Cortex of kidney (tissue), 1 donor: ENCODE results near the gene NNMT.

ENCODE experiments used
- DNase-seq: peaks from one replicate; lab custom pipeline; 2025; lab: John Stamatoyannopoulos, UW

The NNMT gene

DNA sequence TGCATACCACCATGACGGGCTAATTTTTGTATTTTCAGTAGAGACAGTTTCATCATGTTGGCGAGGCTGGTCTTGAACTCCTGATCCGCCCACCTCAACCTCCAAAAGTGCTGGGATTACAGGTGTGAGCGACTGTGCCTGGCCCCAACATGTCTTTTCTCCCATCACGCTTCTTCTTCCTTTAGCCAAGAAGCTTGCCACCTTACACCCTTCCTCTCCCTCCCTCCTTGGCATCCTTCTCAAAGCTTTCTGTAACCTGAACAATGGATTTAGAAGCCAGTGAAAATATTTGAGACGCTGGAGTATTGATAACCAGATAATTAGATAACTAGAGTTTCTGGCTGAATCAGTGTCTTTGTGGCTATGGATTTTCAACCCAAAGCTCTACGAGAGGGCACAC lies 11.3 kb upstream of the NNMT start:
- DNase-seq, result no peak

DNA sequence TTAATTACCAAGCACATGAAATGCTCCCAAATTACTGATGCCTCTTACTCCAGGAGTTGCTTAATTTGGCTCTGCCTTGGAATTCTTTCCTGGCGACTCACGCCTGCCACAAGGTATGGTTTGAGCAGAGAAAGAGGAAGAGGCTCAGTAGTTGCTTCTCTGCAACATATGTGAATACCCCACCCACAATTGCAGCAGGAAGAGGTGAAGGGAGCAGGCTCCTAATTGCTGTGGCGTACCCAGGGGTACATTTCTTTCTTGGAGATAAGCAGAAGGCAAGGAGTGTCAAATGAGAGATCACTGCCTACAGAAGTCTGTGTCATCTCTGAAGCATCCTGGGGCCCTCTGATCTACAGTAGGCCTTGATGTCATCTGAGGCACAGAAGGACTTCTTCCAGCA lies 10.6 kb upstream of the NNMT start:
- no peak for DNase-seq

DNA sequence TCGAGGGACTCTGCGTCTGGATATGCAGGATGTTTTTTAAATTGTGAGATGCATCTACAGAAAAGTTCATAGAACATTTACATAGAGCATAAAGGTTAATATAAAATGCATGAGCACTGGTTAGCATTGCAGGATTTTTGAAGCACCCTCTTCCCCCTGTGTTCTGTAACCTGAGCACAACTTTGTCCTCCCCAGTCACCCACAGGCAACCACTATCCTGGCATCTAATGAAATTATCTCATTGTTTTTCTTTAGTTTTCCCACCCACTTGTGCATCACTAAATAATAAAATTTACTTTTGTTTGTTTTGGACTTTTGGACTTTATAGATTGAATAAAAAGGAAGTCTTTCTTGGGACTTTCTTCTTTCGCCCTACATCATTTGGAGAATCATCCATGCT lies 10.0 kb upstream of the NNMT start:
- no peak for DNase-seq

DNA sequence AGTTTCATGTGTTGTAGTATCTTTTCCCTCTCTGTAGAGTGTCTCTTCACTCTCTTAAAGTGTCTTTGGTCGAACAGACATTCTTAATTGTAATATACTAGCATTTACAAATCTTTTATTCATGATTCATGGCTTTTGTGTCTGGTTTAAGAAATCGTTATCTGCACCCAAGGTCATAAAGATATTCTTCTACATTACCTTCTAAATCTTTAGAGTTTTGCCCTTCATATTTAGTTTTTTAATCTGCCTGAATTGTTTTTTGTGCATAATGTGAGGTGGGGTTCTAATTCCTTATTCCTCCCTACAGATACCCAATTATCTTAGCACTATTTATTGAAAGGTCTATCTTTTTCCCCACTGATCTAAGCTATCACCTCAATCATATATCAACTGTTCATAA lies 9.0 kb upstream of the NNMT start:
- DNase-seq, result no peak

DNA sequence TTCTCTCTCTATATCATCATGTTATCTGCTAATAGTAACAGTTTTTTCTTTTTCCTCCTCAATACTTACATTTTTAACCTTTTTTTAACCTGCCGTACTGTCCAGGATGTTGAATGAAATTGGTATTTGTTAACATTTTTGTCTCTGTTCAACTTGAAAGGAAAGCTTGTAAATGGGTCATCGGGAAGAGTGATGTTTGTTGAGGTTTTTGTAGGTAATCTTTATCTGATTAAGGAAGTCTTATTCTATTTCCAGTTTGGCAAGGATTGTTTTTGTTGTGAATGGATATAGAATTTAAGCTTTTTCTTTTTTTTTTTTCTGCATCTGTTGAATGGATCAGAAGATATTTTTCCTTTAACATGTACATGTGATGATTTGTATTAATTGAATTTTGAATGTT lies 8.1 kb upstream of the NNMT start:
- no peak for DNase-seq

DNA sequence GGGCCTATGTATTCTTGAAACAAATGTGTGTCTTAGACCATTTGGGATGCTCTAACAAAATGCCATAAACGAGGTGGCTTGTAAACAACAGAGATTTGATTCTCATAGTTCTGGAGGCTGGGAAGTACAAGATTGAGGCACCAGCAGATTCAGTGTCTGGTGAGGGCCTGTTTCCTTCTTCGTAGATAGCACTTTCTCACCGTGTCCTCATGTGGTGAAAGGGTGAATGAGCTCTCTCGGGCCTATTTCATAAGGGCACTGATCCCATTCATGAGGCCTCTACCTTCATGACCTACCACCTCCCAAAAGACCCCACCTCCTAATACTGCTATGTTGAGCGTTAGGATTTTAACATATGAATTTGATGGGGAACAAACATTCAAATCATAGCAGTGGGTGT lies 6.4 kb upstream of the NNMT start:
- no peak for DNase-seq

DNA sequence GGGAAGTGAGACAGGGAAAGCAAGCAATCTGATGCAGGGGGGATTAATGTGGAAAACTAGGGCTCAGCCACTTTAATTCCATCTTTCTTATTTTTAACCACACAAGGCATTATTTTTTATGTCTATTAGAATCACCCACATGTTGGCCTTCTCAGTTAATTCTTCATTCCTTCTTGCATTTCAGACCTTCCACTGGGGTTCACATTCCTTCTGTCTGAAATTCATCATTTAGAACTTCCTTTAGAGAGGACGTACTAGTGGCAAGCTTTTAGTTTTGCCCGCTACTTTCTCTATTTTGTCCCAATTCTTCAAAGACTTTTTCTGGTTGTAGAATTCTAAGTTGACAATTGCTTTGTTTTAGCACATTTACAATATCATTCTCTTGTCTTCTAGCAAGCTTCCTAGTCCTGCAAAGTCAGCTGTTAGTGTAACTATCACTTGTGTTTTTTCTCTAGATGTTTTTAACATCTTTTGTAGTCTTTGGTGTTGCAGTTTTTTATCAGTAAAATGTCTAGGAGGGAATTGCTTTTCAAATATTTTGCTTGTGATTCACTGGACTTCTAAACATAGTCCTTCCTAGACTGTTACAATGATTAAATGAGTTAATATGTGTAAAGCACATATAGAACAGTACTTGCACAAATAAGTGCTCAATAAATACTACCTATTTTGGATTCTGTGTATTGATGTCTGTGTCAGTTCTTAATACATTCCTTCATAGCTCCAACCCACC lies 5.5 kb upstream of the NNMT start:
- no peak for DNase-seq

DNA sequence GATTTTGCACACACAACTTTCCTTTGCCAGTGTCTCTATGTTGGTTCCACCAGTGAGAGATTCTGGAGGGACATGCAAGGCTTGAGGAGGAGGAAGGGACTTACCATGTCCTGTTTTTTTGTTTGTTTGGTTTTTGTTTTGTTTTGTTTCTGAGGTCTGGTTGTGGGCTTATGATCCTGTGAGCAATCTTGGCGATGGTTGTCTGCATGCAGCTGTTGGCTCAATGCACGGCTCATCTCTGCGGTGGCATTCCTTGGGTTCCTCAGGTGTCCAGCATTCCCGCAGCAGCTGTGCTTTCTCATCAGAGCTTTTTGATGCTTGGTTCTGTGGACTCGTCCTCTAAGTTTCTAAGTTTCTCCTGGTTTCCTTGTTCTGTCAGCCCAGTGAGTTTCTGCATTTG lies 4.8 kb upstream of the NNMT start:
- DNase-seq, result no peak

DNA sequence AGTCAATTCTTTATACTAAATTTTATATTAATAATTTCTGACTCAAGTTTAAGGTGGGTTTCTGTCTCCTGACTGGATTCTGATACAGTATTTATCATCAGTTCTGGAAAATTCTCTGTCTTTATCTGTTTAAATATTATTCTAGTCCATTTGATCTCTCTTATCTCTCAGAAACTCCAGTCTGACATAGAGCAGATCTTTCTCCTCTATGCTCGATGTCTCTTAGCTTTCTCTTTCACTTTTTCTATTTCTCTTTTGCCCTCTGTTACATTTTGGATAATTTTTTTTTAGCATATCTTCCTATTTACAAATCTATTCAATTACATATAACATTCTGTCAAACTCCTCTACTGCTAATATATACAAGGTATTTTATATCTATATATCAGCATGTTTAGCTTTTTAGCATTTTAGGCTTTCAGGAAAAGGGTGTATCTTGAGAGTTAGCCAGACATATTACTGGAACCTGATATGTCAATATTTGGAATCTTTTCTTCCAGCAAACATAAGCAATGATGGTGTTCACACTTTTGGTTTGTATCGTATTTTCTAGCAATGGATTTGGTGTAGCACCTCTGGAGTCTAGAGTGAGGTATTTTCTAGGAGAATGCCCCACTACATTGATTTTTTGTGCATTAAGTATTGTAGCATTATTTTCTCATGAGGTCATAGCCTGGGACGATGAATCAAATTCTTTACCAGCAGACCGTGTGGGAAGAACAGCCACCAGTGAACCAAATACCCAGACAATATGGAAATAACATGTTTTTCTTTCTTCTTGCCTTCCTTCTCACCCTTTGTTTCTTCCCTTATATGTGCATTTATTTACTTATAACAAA lies 4.1 kb upstream of the NNMT start:
- DNase-seq, result no peak

DNA sequence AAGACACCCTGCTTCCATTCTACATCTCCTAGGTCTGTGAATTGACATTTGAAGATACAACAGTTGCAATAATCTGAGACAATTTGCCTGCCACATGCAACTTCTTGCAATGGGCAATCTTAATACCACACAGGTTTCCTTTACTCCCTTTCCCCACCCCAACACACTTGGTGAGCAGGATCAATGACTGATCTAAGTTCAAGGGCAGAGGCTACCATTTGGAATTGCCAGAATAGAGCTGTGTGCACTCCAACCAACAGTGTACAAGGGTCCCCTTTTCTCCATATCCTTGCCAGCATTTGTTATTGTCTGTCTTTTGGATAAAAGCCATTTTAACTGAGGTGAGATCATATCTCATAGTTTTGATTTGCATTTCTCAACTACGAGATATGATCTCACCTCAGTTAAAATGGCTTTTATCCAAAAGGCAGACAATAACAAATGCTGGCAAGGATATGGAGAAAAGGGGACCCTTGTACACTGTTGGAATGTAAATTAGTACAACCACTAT lies 2.9 kb upstream of the NNMT start:
- no peak for DNase-seq

DNA sequence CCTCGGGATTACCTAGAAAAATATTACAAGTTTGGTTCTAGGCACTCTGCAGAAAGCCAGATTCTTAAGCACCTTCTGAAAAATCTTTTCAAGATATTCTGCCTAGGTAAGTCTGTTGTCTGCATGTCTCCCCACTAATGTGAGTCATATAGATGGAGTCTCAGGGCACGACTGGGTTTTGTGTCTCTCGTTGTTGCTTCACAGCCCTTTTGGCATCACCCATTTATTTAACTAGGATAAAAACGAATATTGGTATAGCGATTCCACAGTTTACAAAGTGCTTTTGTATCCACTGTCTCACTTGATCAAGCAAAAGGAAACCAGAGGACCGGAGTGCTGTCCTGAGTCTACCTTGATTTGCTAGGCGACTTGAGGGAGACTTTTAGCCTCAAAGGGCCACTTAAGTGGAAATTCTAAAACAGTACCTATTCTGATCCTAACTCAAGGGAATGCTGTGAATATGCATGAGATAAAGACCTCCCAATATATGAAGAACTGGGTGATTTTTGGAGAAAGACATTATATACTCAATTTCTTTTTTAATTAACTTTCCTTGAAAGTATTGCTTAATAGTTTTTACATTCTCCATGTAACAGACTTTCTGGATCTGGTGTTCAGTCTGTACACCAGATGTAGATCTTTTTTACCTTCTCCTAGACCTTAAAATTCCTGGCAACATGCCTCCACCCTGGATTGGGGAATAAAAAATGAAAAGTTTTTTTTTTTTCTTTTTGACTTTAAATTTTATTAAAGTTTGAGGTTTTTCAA lies 590 bp downstream of the NNMT start:
- no peak for DNase-seq

DNA sequence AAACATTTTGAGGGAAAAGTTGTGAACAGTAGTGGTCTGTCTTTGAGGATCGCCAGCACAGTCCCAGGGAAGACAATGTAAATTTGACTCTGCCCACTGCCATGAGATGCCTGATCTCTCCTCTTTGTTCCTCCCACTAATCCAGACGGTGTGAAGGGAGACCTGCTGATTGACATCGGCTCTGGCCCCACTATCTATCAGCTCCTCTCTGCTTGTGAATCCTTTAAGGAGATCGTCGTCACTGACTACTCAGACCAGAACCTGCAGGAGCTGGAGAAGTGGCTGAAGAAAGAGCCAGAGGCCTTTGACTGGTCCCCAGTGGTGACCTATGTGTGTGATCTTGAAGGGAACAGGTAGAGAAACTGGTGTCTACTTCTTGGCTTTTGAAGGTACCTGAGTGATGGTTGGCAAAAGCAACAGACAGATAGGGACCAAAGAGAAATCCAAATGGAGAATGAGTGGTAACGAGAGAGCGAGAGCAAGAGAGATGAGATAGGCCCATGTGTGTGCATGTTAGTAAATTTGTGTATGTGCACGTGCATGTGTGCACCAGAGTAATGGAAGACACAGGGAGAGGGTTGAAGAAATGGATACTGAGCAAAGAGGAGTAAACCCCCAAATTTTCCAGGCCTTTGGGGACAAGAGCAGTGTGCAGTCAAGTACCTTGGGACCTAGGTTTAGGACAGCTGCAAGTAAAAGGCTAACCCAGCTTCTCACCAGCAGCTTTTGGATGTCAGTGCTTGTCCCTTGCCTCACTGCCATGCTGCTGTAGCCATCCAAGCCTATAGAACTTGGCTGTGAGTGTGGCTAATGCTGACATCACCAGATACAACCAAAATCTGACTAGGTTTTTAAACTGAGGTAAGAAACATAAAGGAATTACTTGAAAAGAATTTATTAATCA lies 1.9 kb downstream of the NNMT start:
- no peak for DNase-seq

DNA sequence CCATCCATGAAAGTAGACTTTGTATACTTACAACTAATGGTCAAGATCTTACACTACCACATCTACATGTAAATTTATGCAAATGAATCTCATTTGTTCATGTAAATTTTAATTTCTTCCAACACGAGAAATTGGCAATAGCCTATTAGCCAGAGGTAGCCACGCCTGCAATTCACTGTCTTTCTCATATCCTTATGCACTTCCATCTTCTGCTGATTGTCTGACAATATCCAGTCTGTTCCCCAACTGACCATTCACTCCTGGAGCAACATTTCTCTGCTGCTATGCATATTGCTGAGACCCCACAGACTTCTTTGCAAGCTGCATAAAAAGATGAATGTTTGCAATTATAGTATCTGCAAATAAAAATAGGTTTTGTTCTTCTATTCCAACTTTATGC lies 2.5 kb downstream of the NNMT start:
- no peak for DNase-seq

DNA sequence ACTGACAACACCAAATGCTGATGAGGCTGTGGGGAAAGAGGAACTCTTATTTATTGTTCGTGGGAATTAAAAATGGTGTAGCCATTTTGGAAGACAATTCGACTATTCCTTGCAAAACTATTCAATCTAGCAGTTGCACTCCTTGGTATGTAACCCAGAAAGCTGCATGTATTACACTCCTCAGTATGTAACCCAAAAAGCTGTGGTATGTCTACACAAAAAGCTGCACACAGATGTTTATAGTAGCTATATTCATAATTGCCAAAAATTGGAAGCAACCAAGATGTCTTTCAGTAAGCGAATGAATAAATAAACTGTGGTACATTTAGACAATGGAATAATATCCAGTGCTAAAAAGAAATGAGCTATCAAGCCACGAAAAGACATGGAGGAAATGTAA lies 4.9 kb downstream of the NNMT start:
- no peak for DNase-seq

DNA sequence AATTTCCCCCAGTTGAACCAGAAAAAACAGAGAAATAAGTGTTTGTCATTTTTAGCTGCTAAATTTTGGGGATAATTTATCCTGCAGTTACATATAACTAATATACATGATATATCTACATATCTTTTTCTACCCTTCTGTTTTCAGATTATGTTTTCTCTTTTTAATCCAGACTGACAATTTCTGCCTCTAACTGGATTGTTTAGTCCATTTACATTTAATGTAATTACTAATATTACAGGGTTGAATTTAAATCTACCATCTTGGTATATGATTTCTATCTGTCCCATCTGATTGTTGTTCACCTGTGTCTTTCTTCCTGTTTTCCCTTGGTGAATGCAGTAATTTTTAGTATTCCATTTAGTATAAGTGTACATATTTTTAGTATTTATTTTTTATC lies 5.7 kb downstream of the NNMT start:
- DNase-seq, result no peak

DNA sequence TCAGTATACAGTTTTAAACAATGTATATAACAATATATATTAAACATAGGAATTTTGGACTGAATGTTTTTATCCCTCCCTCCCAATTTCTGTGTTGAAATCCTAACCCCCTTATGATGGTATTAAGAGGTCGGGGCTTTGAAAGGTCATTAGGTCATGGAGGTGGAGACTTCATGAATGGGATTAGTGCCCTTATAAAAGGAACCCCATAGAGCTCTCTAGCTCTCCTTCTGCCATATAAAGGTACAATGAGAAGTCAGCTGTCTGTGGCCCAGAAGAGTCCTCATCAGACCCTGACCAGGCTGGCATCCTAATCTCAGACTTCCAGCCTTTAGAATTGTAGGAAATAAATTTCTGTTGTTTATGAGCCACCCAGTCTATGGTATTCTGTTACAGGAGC lies 6.5 kb downstream of the NNMT start:
- DNase-seq, result no peak

DNA sequence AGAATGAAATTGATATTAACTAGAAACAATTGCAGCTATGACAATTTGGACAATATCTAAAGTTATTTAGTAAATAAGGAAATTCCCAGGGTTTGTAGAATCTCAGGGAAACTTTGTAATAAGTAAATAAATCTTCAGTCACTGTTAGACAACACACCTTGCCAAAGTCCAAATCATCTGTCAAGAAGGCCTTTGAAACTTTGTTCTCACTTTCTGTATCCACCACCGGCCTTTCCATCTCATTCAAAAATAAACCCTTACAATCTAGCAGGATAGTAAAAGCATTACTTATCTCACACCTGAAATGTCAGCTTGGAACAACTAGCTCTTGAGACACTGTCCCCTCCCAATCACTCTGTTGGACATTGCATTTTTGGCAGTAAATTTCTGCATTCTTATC lies 7.9 kb downstream of the NNMT start:
- no peak for DNase-seq

DNA sequence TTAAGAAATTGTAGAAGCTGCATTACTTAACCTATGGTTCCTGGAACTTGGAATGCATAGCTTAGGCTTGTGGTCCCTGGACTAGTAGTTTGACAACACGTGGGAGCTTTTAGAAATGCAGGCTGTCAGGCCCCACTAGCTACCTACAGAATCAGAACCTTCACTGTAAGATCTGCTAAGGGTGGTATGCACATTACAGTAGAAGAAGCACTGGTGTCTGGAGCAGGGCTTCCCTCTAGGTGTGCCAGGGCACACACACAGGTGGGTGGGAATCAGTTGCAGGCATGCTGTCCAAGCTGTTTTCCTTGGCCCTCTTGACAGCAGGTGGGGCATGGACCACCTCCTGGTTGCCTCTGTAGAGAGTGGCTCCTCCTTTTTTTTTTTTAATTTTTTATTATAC lies 8.8 kb downstream of the NNMT start:
- no peak for DNase-seq

DNA sequence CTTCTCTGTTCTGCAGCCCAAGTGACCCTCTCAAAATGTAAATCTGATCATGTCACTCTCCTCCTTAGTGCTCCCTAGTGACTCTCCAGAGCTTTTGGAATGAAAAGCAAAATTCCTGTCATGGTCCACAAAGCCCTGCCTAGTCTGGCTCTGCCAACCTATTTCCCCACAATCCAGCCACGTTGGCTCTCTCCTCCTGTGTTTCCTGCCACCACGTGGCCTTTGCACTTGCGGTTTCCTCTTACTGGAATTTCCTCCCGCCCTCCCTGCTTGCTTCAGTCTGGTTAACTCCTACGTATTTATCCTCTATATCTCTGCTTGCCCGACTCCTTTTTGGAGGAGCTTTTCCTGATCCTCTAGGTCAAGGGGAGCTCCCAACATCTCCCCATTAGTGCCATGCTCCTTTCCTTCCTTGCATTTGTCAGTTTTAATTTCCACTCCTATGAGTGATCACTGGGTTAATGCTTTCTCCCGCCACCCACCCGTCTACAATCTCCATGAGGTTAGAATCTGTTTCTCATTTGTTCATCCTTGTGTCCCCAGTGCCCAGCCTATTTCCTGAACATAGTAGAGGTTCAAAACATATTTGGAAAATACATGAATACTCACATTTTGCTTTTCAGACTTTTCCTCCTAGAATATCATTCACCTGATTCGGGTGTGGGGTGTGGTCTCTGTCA lies 11.5 kb downstream of the NNMT start:
- no peak for DNase-seq

DNA sequence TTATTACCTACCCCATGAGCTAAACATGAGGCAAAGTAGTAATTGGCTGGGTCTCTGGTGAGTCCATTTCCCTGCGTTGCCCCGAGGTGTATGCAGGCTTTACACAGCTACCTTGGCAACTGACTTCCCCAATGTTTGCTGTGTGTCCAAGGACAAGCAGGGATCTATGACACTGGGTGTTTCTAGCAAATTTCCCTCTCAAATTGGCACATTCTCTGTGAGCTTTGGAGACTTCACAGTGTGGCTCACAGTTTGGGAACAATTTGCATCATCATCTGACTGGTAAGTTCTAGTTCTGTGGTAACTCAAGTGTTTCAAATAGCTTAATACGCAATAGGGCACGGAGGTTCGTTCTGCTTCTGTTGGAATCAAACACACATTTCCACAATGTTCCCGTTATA lies 12.5 kb downstream of the NNMT start:
- no peak for DNase-seq

DNA sequence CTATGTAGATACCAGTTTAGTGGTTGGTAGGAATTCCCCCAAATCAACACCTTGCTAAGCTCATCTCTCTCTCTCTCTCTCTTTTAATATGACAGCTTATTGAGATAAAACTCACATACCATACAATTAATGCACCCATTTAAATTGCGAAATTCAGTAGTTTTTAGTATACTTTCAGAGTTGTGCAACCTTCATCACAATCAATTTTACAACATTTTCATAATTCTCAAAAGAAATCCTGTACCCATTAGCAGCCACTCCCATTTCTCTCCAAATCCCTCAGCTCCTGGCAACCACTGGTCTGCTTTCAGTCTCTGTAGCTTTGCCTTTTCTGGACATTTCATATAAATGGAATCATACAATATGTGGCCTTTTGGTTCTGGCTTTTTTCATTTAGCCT lies 13.3 kb downstream of the NNMT start:
- DNase-seq, result no peak
